ENCODE measurements around the gene CKAP5. TPM values are rescaled to one million over a fixed set of nuclear protein-coding genes. Genes with fewer than 3 reads are reported as not detected.

The CKAP5 gene
- total RNA-seq, 1 experiment from 2014 or later = 190 TPM

- H3T11ph ChIP-seq (ENCODE audit: low read length) = no peak overlapping the region
- H3K9me3 ChIP-seq (ENCODE audit: control insufficient read depth, low read depth, low read length) = no peaks in the 10 kb centered on the region
- no CpG with 5 or more reads among the region's 11 CpGs for whole genome bisulfite sequencing (ENCODE audit: extremely low coverage, insufficient read length, low lambda C conversion rate)
- H2AK5ac ChIP-seq (ENCODE audit: insufficient read length, low read length) = no peak overlapping the region
- no peak overlapping the region for H2BK12ac ChIP-seq (ENCODE audit: insufficient read length, low read depth, low read length)
- H3K9ac ChIP-seq (ENCODE audit: extremely low read depth, insufficient read length, low read length) = no peak overlapping the region
- H2BK120ac ChIP-seq (ENCODE audit: low read depth, low read length, poor library complexity, severe bottlenecking) = no peak overlapping the region
- no peak overlapping the region for H3K4ac ChIP-seq (ENCODE audit: low read depth, low read length)
- H3K4me1 ChIP-seq (ENCODE audit: insufficient read depth, low read length) = no peaks in the 10 kb centered on the region
- H3K36me3 Mint-ChIP-seq (ENCODE audit: insufficient read depth in 1 of 3, low read depth in 3 of 3) = peaks cover 42 to 62% (median 57%) of the 10 kb centered on the region in 3 experiments; a peak in 6 of 7 replicates
- H3K79me2 ChIP-seq (ENCODE audit: insufficient read depth, low read length) = no peaks in the 10 kb centered on the region
- no peak overlapping the region for H3K18ac ChIP-seq (ENCODE audit: insufficient read length, low read depth, low read length)
- no peak for DNase-seq
- H3K27me3 ChIP-seq (ENCODE audit: insufficient read depth, low read length) = no peaks in the 10 kb centered on the region
- H4K8ac ChIP-seq (replicated peaks; ENCODE audit: insufficient read length, low read depth, low read length) = no peak overlapping the region
- no peak overlapping the region for H3K23ac ChIP-seq (ENCODE audit: insufficient read length, low read depth, low read length)
- no peak overlapping the region for H3K4me3 Mint-ChIP-seq
- H4K91ac ChIP-seq (ENCODE audit: insufficient read length, low read depth, low read length) = no peak overlapping the region
- H3K27me3 Mint-ChIP-seq (ENCODE audit: low read depth) = no peaks in the 10 kb centered on the region
- H3K56ac ChIP-seq (ENCODE audit: insufficient read length, low read depth, low read length) = no peak overlapping the region
- no peaks in the 10 kb centered on the region for H4K20me1 ChIP-seq (ENCODE audit: control insufficient read depth, insufficient read depth, insufficient read length)
- no peak overlapping the region; a peak in 1 of 7 replicates for H3K27ac Mint-ChIP-seq
- H2BK20ac ChIP-seq (ENCODE audit: low read depth, low read length, poor library complexity, severe bottlenecking) = no peak overlapping the region
- H3K79me1 ChIP-seq (ENCODE audit: insufficient read depth, low read depth, low read length, poor library complexity, severe bottlenecking) = no peaks in the 10 kb centered on the region
- no peak overlapping the region for H3K14ac ChIP-seq (ENCODE audit: insufficient read depth, low read length)
- no peak for TF ChIP-seq CTCF (conservative IDR thresholded peaks at IDR 0.05)
- no peaks in the 10 kb centered on the region for H3K9me3 Mint-ChIP-seq
- H3K27ac ChIP-seq (ENCODE audit: insufficient read length, low read depth, low read length) = no peak overlapping the region
- no peaks in the 10 kb centered on the region for H3K4me1 Mint-ChIP-seq
- no peak overlapping the region for H4K5ac ChIP-seq (ENCODE audit: insufficient read length, low read depth, low read length)
- H2BK5ac ChIP-seq (ENCODE audit: insufficient read length, low read length) = no peak overlapping the region
- H3K23me2 ChIP-seq (ENCODE audit: insufficient read length, low read depth, low read length, poor library complexity, severe bottlenecking) = no peaks in the 10 kb centered on the region
- H3K4me2 ChIP-seq (ENCODE audit: insufficient read depth, insufficient read length, low read length) = no peak overlapping the region
- H2AFZ ChIP-seq (ENCODE audit: low read length) = no peak overlapping the region
- H2BK15ac ChIP-seq (ENCODE audit: low read depth, low read length) = no peak overlapping the region
Measured at GRCh38 chr11:46876471-46876870, 30.4 kb upstream of the CKAP5 start.
